IMR-90 (cell line): ENCODE data around the gene PLCL1. TPM values are rescaled to one million over a fixed set of nuclear protein-coding genes. Genes with fewer than 3 reads are reported as not detected.

ENCODE experiments used
- ATAC-seq: fragments of 200-7000 bp; cut with Tn5 transposase; 2 replicates; pipeline ENCODE4 v1.9.1; 2020; ENCODE audit warnings: low read depth, mild to moderate bottlenecking, moderate library complexity
- BruUV-seq: library from RNA; stranded (reverse); fragments of 400-500 nt; replicated peaks from 2 replicates; lab custom pipeline; 2021; lab: Mats Ljungman, UMichigan
- CTCF ChIA-PET: fragments of 300-600 bp; formaldehyde crosslinking; extraction: SDS; loops from one replicate; lab custom pipeline; 2021; ENCODE audit warnings: antibody characterized with exemption; lab: Yijun Ruan, JAX
- POLR2A ChIA-PET: fragments of 300-600 bp; sonication (Branson Sonifier 250); formaldehyde crosslinking; loops from one replicate; lab custom pipeline; 2022; ENCODE audit warnings: antibody characterized with exemption; ENCODE audit not compliant: unreplicated experiment; lab: Charles Lee
- DNase-seq: peaks from one replicate; pipeline ENCODE4 v3.0.0; 2013
- H2AFZ ChIP-seq: replicated peaks from 2 replicates; pipeline ENCODE3; 2013; ENCODE audit warnings: low read length, mild to moderate bottlenecking; ENCODE audit not compliant: poor library complexity
- H2AK5ac ChIP-seq: 2 replicates; pipeline ENCODE4 v1.6.1; 2013; ENCODE audit warnings: low read depth, low read length, inconsistent platforms
- H2AK9ac ChIP-seq: replicated peaks from 2 replicates; pipeline ENCODE3; 2013; ENCODE audit warnings: mild to moderate bottlenecking, low read depth, low read length, moderate library complexity; ENCODE audit not compliant: poor library complexity
- H2BK120ac ChIP-seq: 2 replicates; pipeline ENCODE4 v1.6.1; 2013; ENCODE audit warnings: low read depth, low read length, inconsistent platforms
- H2BK15ac ChIP-seq: 3 replicates; pipeline ENCODE4 v1.6.1; 2013; ENCODE audit warnings: low read depth, low read length, inconsistent platforms
- H2BK20ac ChIP-seq: 2 replicates; pipeline ENCODE4 v1.6.1; 2013; ENCODE audit warnings: low read depth, mild to moderate bottlenecking, inconsistent platforms, low read length, moderate library complexity
- H2BK5ac ChIP-seq: 2 replicates; pipeline ENCODE4 v1.6.1; 2013; ENCODE audit warnings: mild to moderate bottlenecking, low read depth, low read length, inconsistent platforms; ENCODE audit not compliant: poor library complexity, severe bottlenecking
- H3K14ac ChIP-seq: replicated peaks from 2 replicates; pipeline ENCODE4 v1.6.1; 2013; ENCODE audit warnings: low read depth, low read length, inconsistent platforms
- H3K18ac ChIP-seq: 2 replicates; pipeline ENCODE4 v1.6.1; 2013; ENCODE audit warnings: low read depth, low read length, control low read depth
- H3K23ac ChIP-seq: 2 replicates; pipeline ENCODE4 v1.6.1; 2013; ENCODE audit warnings: low read depth, low read length, inconsistent platforms
- H3K27ac ChIP-seq: 2 replicates; pipeline ENCODE4 v1.5.1; 2013; ENCODE audit warnings: mild to moderate bottlenecking, control low read depth, low read length; ENCODE audit not compliant: insufficient read depth
- H3K27me3 ChIP-seq: 2 replicates; pipeline ENCODE4 v1.6.1; 2013; ENCODE audit warnings: low read length; ENCODE audit not compliant: control insufficient read depth, insufficient read depth
- H3K36me3 ChIP-seq: 2 replicates; pipeline ENCODE4 v1.6.1; 2013; ENCODE audit warnings: low read length, mixed read lengths; ENCODE audit not compliant: control insufficient read depth, insufficient read depth
- H3K4ac ChIP-seq: 2 replicates; pipeline ENCODE4 v1.6.1; 2013; ENCODE audit warnings: low read depth, low read length, inconsistent platforms
- H3K4me1 ChIP-seq: 2 replicates; pipeline ENCODE4 v1.6.1; 2013; ENCODE audit warnings: low read length, mixed read lengths; ENCODE audit not compliant: control insufficient read depth, insufficient read depth
- H3K4me2 ChIP-seq: 2 replicates; pipeline ENCODE4 v1.6.1; 2013; ENCODE audit warnings: low read depth, mild to moderate bottlenecking, control low read depth, low read length, moderate library complexity
- H3K4me3 ChIP-seq: 2 replicates; pipeline ENCODE4 v1.5.1; 2013; ENCODE audit warnings: low read depth, mild to moderate bottlenecking, control low read depth, low read length, moderate library complexity; ENCODE audit not compliant: insufficient read depth
- H3K56ac ChIP-seq: 2 replicates; pipeline ENCODE4 v1.6.1; 2013; ENCODE audit warnings: low read length, inconsistent platforms; ENCODE audit not compliant: insufficient read depth; ENCODE audit errors: extremely low read depth
- H3K79me1 ChIP-seq, 2 experiments: 2 replicates each; pipeline ENCODE4 v1.6.1; 2013; ENCODE audit warnings: low read length in 2 of 2, inconsistent platforms in 1 of 2, low read depth in 1 of 2
- H3K9ac ChIP-seq: 2 replicates; pipeline ENCODE4 v1.6.1; 2013; ENCODE audit warnings: low read depth, low read length, control low read depth
- H3K9me1 ChIP-seq: 2 replicates; pipeline ENCODE4 v1.6.1; 2013; ENCODE audit warnings: low read length, inconsistent platforms; ENCODE audit not compliant: insufficient read depth
- H3K9me3 ChIP-seq: 2 replicates; pipeline ENCODE4 v1.6.1; 2013; ENCODE audit warnings: low read length; ENCODE audit not compliant: control insufficient read depth, insufficient read depth
- H4K20me1 ChIP-seq: 2 replicates; pipeline ENCODE4 v1.6.1; 2013; ENCODE audit warnings: low read length, inconsistent platforms; ENCODE audit not compliant: insufficient read depth
- H4K5ac ChIP-seq: 2 replicates; pipeline ENCODE4 v1.6.1; 2013; ENCODE audit warnings: mild to moderate bottlenecking, low read depth, low read length, control low read depth
- H4K8ac ChIP-seq, 2 experiments: 2 replicates each; pipeline ENCODE4 v1.6.1; 2013; ENCODE audit warnings: low read depth in 2 of 2, low read length in 2 of 2, control low read depth in 1 of 2, inconsistent platforms in 1 of 2
- H4K91ac ChIP-seq: 2 replicates; pipeline ENCODE4 v1.6.1; 2013; ENCODE audit warnings: low read depth, low read length, inconsistent platforms; ENCODE audit not compliant: insufficient read depth
- BHLHE40 ChIP-seq: fragments of 150-350 bp; IDR thresholded peaks from 2 replicates; pipeline ENCODE4 v1.6.1; 2016; ENCODE audit warnings: mild to moderate bottlenecking, low read depth, low read length
- CEBPB ChIP-seq: IDR thresholded peaks from 2 replicates; pipeline ENCODE4 v1.6.1; 2012; ENCODE audit warnings: low read depth, low read length, improper control_type of control experiment
- CHD1 ChIP-seq: IDR thresholded peaks from 2 replicates; pipeline ENCODE4 v1.6.1; 2012; ENCODE audit warnings: low read depth, low read length, improper control_type of control experiment
- CTCF ChIP-seq: conservative IDR thresholded peaks from 2 replicates; pipeline ENCODE4 v1.5.1; 2012; ENCODE audit warnings: mild to moderate bottlenecking, low read depth, low read length, improper control_type of control experiment
- ELK1 ChIP-seq: fragments of 150-350 bp; IDR thresholded peaks from 2 replicates; pipeline ENCODE4 v1.6.1; 2016; ENCODE audit warnings: low read depth, mild to moderate bottlenecking, low read length, moderate library complexity, borderline replicate concordance
- FOS ChIP-seq: fragments of 150-350 bp; IDR thresholded peaks from 2 replicates; pipeline ENCODE4 v1.6.1; 2016; ENCODE audit warnings: low read depth, low read length
- MAFK ChIP-seq: IDR thresholded peaks from 2 replicates; pipeline ENCODE4 v1.6.1; 2012; ENCODE audit warnings: low read depth, low read length, improper control_type of control experiment
- MAZ ChIP-seq: IDR thresholded peaks from 2 replicates; pipeline ENCODE4 v1.6.1; 2012; ENCODE audit warnings: low read depth, mild to moderate bottlenecking, low read length, improper control_type of control experiment, moderate library complexity, borderline replicate concordance
- MXI1 ChIP-seq: IDR thresholded peaks from 2 replicates; pipeline ENCODE4 v1.6.1; 2012; ENCODE audit warnings: low read depth, mild to moderate bottlenecking, low read length, moderate library complexity, borderline replicate concordance
- NFE2L2 ChIP-seq: fragments of 150-350 bp; IDR thresholded peaks from 2 replicates; pipeline ENCODE4 v1.6.1; 2016; ENCODE audit warnings: low read depth, mild to moderate bottlenecking, low read length
- POLR2A ChIP-seq: IDR thresholded peaks from 2 replicates; pipeline ENCODE4 v1.6.1; 2012; ENCODE audit warnings: mild to moderate bottlenecking, low read depth, low read length
- RAD21 ChIP-seq: IDR thresholded peaks from 2 replicates; pipeline ENCODE4 v1.6.1; 2012; ENCODE audit warnings: low read length, improper control_type of control experiment
- RCOR1 ChIP-seq: IDR thresholded peaks from 2 replicates; pipeline ENCODE4 v1.6.1; 2012; ENCODE audit warnings: mild to moderate bottlenecking, low read length, improper control_type of control experiment; ENCODE audit not compliant: insufficient replicate concordance
- RFX5 ChIP-seq: IDR thresholded peaks from 2 replicates; pipeline ENCODE4 v1.8.0; 2012; ENCODE audit warnings: low read depth, mild to moderate bottlenecking, low read length, moderate library complexity
- SMC3 ChIP-seq: fragments of 150-350 bp; IDR thresholded peaks from 2 replicates; pipeline ENCODE4 v1.6.1; 2016; ENCODE audit warnings: low read depth, mild to moderate bottlenecking, antibody characterized with exemption, low read length, moderate library complexity
- USF2 ChIP-seq: fragments of 150-350 bp; IDR thresholded peaks from 2 replicates; pipeline ENCODE4 v1.6.1; 2017; ENCODE audit warnings: mild to moderate bottlenecking, antibody characterized with exemption, low read length, low read depth
- WGBS, 2 experiments: methylation state at CpG; one replicate each; pipeline versions ENCODE4 v1.1.5 to v1.1.7; 2013; ENCODE audit warnings: missing lambda C conversion rate in 2 of 2; ENCODE audit not compliant: insufficient read length in 1 of 2; ENCODE audit errors: extremely low coverage in 2 of 2; 5-methylcytosine and 5-hydroxymethylcytosine counted together
- dilution Hi-C: fragments of 300-500 bp; cut with HindIII; formaldehyde crosslinking; loops from one replicate; pipeline ENCODE4 v1.14.3; 2018; ENCODE audit warnings: low sequenced_read_pairs; ENCODE audit not compliant: unreplicated experiment
- in situ Hi-C: fragments of 300-500 bp; cut with MboI; formaldehyde crosslinking; loops from 3 replicates; pipeline ENCODE4 v1.14.3; 2019; ENCODE audit warnings: low sequenced_read_pairs, inconsistent platforms, mixed read lengths
- intact Hi-C: fragments of 100-400 bp; cut with micrococcal nuclease; formaldehyde crosslinking; loops from 2 replicates; pipeline ENCODE4 v1.10.0; 2022
- polyA plus RNA-seq, 3 experiments: library from polyadenylated mRNA; depleted of rRNA; stranded (reverse); fragments of >200 nt; gene quantifications; 2 replicates each; pipeline ENCODE4 v1.2.3, GENCODE V29; 2012; ENCODE audit warnings: low replicate concordance in 1 of 3
- total RNA-seq: library from RNA; depleted of rRNA; stranded (reverse); fragments of >200 nt; gene quantifications from 2 replicates; pipeline ENCODE4 v1.2.3, GENCODE V29; 2012

Gene PLCL1
- total and polyA plus RNA-seq, 2 of the 4 experiments (the other 2 are of a cell fraction): 0.14 to 0.18 TPM

GRCh38 chr2:197870137-197870536 is 65.7 kb downstream of the PLCL1 start:
- Histone ChIP-seq H2BK120ac (no peak overlapping the region), H2BK5ac (no peak overlapping the region), H3K9me3 (no peaks in the 10 kb centered on the region), H3K27me3 (no peaks in the 10 kb centered on the region), H2AK9ac (no peak overlapping the region), H2BK15ac (no peak overlapping the region), H2AFZ (no peak overlapping the region), H3K36me3 (no peaks in the 10 kb centered on the region), H3K4ac (no peak overlapping the region), H3K27ac (no peak overlapping the region), H4K5ac (no peak overlapping the region), H3K4me1 (peaks cover 3% of the 10 kb centered on the region), H3K56ac (no peak overlapping the region), H4K8ac (no peak overlapping the region), H3K18ac (no peak overlapping the region), H4K91ac (no peak overlapping the region), H3K4me3 (no peak overlapping the region), H2BK20ac (no peak overlapping the region), H3K4me2 (no peak overlapping the region), H3K79me1 (no peaks in the 10 kb centered on the region), H3K23ac (no peak overlapping the region), H3K9me1 (no peaks in the 10 kb centered on the region), H3K9ac (no peak overlapping the region), H2AK5ac (no peak overlapping the region), H4K20me1 (no peaks in the 10 kb centered on the region), H3K14ac (no peak overlapping the region)
- WGBS, 2 experiments: no CpG with 5 or more reads among the region's 2 CpGs
- TF ChIP-seq FOS (no peak), MXI1 (no peak), MAFK (no peak), NFE2L2 (no peak), ELK1 (no peak), RFX5 (no peak), POLR2A (no peak), BHLHE40 (no peak), CTCF (no peak), RCOR1 (no peak), CHD1 (no peak), CEBPB (no peak), USF2 (no peak), SMC3 (no peak), MAZ (no peak), RAD21 (no peak)
- no peak for ATAC-seq
- no TSS peak for BruUV-seq
- DNase-seq: no peak
- ChIA-PET POLR2A (no interaction called here), CTCF (no interaction called here)
- dilution Hi-C loops: no loop called here
- in situ Hi-C loops: no loop called here
- intact Hi-C loops: no loop called here
